ENCODE data around the gene NKX6-2. TPM values are rescaled to one million over a fixed set of nuclear protein-coding genes. Genes with fewer than 3 reads are reported as not detected.

Gene NKX6-2
- total RNA-seq, 1 donor from 2014 or later = not detected

DNA sequence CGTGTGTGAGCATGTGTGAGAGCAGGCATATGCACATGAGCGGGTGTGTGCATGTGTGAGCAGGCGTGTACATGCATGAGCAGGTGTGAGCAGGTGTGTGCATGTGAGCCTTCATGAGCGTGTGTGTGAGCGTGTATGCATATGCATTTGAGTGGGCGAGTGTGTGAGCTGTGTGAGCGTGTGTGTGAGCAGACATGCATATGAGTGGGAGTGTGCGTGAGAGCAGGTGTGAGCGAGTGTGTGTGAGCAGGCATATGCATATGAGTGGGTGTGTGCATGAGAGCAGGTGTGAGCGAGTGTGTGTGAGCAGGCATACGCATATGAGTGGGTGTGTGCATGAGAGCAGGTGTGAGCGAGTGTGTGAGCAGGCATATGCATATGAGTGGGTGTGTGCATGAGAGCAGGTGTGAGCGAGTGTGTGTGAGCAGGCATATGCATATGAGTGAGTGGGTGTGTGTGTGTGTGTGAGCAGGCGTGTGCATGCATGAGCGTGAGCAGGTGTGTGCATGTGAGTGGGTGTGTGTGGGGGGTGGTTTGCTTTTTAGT is 30.7 kb downstream of the NKX6-2 start:
- DNase-seq (ENCODE audit: low read depth in 2 of 2) = no peak

DNA sequence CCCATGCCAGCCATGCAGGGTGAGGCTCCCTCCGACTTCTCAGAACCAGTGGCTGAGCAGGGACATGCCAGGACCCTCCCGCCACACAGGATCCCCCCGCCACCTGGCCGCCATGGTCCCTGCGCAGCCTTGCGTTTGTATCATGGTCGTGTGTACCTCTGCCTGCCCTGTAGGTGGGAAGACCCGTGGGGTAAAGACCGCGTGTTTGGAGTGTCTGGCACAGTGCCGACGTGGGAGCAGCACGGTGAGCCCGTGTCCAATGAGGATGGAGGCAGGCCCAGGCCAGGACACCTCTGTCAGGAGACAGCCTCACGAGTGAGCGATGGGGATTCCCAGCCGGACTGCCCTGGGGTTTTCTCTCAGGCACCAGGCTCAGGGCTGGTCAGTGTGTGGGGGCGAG is 31.9 kb downstream of the NKX6-2 start:
- DNase-seq (ENCODE audit: low read depth in 2 of 2) = no peak

DNA sequence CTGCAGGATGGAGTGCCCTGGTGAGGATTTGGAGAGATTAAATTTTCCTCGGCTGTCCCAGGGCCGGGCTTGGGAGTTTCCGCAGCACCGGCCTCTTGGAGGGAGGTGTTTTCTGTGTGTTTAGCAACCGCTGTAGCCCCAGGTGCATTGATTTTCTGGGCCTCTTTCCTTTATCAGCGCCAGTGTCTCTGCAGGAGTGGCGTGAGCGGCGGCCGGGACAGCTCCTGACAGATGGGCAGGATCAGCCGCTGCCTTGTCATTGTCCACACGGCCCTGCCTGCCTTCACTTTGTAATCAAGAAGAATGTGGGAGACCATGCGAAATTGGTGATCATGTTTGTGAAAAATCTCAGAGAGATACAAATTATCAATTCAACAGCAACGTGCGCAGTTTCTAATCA is 32.4 kb downstream of the NKX6-2 start:
- DNase-seq (ENCODE audit: low read depth in 2 of 2) = no peak

DNA sequence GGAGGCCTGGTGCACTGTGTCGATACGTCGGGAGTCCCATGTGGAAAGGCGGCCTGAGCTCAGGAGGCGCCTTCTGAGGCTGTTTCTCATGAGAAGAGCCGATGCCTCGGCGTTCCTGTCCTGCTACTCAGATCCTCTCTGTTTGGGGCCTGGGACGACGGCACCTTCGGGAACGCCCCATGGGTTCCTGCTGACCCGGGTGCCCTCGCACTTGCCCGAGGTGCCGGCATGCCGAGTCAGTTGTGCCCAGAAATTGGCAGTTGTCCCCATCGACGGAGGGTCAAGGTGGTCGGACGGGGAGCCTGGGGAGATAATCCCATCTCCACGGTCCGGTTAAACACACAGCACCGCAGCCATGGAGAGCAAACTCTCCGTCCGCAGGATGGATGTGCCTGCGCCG is 33.0 kb downstream of the NKX6-2 start:
- DNase-seq (ENCODE audit: low read depth in 2 of 2) = no peak

DNA sequence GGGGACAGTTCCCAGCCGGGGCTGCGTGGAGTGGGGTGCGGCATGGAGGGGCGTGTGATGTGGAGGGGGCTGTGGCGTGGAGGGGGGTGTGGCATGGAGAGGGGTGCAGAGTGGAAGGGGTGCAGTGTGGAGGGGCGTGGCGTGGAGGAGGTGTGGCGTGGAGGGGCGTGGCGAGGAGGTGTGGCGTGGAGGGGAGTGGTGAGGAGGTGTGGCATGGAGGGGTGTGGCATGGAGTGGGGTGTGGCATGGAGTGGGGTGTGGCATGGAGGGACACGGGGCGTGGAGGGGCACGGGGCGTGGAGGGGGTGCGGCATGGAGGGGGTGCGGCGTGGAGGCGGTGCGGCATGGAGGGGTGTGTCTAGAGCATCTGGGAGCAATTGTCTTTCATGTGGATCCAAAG is 33.6 kb downstream of the NKX6-2 start:
- no peak for DNase-seq (ENCODE audit: low read depth in 2 of 2)

DNA sequence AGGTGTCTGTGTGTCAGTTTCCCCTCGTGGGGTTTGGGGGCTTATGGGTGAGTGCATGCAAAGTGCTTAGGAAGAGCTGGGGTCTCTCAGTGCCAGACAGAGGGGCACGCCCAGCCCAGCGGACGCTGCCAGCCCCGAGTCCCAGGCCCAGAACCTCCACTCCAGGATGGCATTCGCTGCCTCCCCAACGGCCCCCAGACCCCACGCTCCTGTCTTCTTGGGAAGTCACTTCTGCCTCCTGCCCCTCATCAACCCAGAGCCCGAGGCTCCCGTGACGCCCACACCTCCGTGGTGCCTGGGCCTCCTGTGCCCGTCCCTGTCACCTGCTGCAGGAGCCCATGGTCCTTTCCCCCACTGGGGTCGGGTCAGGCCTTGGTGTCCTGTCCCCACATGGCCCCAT is 35.0 kb downstream of the NKX6-2 start:
- DNase-seq (ENCODE audit: low read depth in 2 of 2) = no peak

DNA sequence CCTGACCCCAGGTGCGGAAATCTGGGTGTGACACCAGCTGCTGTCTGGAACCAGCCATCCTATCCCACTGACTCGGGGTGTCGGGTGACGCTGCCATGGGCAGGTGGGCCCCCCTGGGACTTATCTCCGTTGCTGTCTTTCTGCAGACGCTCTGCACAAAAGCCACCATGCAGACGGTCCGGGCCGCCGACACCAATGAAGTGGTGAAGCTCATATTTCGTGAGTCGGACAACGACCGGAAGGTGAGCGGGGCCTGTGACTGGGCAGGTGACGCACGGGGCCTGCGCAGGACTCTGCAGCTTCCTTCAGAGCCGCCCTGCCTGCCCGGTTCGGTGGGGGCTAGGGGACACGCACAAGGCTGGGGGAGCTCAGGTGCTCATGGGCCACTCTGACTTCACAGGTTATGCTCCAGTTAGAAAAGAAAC is 36.6 kb downstream of the NKX6-2 start:
- DNase-seq (ENCODE audit: low read depth in 2 of 2) = no peak

DNA sequence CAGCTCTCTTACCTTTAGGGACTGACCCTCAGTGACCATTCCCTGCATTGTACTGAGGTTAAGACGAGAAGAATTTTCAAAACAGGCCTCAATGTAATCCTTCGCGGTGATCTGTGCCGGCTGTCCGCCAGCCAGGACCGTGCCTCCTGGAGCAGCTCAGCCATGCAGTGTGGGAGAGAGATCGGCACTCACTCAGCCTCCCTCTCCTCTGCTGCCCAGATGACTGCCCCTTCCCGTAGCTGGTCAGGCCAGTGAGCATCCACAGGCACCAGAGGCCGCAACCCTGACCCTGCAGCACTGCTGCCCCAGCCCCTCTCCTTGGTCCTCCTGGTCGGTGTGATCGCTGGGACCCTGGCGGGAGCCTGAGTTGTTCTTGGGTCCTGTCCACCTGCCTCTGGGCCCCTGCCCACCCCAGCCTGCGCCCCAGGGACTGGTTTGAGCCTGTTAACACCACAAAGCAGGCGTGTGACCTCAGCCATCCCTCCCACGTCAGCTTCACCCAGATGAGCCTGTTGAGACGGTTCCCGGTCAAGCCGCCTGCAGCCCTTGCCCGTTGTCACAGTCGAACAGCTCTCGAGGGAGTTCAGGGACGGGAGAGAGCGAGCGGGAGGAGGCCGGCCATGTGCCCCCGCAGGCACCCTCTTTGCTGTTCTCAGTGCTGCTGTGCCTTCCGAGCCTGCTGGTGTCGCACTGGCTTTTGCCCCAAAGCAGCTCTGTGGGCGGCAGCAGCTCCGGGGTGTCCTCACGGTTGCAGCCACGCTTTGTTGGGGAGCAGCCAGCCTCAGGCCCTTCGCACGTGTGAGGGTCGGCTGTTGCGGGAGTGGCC is 37.2 kb downstream of the NKX6-2 start:
- no peak for DNase-seq (ENCODE audit: low read depth in 2 of 2)

DNA sequence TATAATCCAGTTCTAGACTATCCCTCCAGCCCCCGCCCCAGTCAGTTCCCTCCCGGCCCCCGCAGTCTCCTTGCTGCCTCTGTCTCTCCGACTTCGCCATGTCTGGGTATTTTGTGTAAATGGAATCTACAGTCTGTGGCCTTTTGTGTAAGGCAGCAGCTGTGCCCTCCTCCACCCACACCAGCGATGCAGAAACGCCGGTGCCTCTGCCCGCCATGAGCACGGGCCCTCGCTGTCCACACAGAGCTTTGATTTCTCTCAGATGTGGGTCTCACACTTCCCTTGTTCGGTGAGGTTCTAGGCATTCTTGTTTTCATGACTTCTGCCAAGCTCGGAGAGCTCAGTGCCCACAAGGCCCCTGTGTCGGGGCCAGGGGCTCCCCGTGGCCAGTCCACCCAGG is 37.8 kb downstream of the NKX6-2 start:
- no peak for DNase-seq (ENCODE audit: low read depth in 2 of 2)

DNA sequence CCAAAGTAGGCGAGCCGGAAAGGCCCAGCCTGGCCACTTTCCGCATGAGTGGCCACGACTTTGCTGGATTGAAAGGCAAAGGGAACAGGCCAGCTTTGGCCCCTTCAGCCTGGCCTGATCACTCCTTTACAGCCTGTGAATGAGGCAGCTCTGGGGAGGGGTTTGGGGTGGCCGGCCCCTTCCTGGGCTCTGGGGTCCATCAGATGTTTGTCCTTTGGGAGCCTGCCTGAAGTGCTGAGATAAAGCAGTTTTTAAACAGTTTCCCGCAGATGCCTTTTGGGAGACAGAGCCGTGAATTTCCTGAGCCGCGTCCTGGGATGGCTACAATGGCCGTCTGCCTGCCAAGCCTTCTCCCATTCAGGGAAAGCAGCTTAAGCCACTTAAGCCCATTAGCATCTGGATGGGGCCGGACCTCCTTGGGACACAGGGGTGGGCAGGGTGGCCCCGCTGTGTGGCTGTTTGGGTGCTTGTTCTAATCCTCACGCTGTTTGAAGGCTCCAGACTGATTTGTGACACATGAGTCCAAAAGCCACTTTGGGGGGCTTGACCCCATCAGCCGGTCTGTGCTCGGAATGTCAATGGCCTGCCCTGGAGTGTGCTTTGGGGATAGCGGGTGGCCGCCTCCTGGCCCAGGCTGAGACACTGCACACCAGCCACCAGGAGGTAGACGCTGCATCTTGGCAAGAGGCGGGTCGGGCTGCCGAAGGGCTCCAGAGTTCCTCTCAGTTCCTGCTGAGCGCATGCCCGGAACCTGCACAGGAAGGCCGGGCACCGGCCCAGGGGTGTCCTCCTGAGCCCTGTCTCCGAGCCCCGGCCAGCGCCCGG is 38.9 kb downstream of the NKX6-2 start:
- DNase-seq (ENCODE audit: low read depth in 2 of 2) = no peak

DNA sequence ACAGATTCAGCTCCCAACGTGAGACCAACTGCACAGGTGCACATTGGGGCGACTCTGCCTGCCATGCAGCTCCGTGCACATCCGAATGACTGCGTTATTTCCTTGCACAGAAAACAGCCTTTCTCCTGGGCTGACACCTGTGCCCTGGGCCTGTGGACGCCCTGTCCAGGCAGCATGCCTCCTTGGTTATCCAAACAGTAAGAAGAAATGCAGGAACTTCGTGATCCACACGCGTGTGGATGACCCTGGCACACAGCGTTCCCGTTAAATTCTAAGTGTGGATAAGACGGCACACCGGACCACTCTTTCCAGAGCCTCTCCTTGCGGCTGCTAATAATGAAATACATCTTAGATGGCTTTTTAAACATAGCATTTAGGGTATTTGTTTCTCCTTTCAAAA is 39.6 kb downstream of the NKX6-2 start:
- no peak for DNase-seq (ENCODE audit: low read depth in 2 of 2)

DNA sequence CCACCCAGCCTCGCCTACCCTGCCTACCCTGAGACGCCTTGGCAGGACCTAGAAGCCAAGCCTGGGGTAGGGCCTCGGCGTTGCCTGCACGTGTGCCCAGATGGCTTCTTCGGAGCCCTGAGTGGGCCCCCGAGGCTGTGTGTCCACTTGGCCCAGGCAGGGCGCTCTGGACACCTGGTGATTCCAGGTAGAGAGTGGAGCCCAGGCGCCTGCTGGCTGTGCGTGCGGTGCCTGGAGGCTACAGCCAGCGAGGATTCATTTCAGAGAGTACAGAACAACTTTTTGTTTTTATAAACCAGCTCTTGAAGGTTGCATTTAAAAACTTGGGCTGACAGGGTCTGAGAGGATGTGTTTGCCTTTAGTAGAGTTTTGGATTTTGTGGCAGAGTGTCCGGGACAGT is 40.0 kb downstream of the NKX6-2 start:
- no peak for DNase-seq (ENCODE audit: low read depth in 2 of 2)

DNA sequence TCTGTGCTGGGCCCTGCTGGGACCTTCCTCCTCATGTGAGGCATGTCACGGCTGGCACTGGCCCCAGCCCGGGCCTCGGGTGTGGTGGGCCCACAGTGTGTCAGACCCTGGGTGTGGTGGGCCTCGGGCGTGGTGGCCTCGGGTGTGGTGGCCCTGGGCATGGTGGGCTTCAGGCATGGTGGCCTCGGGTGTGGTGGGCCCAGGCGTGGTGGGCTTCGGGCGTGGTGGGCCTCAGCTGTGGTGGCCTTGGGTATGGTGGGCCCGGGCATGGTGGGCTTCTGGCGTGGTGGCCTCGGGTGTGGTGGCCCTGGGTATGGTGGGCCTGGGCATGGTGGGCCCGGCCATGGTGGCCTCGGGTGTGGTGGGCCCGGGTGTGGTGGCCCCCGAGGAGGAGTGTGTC is 40.4 kb downstream of the NKX6-2 start:
- no peak for DNase-seq (ENCODE audit: low read depth in 2 of 2)

DNA sequence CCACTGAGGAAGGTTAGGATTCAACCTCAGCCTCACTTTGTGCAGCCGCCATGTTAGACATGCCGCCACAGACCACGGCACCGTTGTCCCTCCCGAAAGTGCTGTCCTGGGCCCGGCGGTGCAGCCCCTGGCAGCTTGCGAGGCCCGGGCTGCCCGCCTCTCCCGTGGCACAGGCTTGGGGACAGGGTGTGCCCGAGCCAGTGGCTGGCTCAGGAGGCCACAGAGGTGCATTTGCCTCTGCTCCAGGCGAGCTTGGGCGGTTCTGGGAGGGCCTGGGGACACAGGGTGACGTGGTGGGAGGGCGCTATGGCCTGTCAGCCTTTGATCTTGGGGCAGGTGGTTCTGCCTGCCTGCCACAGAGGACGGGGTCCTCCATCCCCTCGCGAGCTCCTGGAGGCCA is 41.1 kb downstream of the NKX6-2 start:
- DNase-seq (ENCODE audit: low read depth in 2 of 2) = no peak

DNA sequence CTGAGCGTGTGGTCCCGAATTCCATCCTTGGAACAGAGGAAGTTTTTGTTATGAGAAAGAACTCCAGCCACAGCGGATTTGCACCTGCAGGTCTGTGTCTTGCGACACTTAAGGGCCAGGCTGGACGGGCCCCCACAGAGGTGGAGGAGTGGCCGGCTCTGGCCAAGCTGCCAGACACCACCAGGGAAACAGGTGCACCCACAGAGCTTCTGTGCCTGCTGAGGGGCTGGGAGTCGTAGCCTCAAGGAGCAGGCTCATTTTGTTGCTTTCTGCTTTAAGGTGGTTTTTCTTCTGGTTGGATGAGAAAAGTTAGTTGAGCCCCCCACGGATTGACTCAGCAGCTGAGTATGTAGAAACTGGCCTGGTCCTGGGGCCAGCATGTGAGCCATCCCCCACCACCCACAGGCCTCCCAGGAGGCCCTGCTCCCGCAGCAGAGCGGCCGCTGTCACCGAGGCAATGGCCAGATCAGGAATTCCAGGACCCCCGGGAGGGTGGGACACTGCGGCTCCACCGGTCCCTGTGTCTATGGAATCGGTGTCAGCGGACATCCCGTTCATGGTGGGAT is 41.9 kb downstream of the NKX6-2 start:
- DNase-seq (ENCODE audit: low read depth in 2 of 2) = no peak

DNA sequence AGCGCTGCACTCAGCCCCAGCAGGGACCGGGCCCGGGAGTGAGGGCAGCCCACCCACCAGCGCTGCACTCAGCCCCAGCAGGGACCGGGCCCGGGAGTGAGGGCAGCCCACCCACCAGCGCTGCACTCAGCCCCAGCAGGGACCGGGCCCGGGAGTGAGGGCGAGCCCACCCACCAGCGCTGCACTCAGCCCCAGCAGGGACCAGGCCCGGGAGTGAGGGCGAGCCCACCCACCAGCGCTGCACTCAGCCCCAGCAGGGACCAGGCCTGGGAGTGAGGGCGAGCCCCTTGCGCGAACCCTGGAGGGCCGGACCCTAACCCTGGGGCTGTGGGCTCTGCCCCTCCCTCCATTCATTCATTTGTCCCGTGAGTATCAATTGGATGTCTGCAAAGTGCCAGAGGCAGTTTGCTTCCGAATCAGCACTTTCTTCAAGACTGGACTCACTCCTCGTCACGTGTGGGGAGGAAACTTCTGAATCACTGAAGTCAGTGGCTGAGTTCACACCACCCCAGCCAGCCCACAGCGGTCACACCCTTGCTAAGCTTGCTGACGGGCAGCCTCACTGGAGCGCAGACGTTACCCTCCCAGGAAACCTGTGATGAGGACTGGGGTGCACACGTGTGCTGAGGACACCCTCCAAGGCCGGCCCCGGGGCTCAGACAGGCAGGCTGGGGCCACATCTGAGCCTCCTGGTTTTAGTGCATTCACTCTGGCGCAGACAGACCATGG is 42.6 kb downstream of the NKX6-2 start:
- peak in 1 of 2 donors; percentile 43 for DNase-seq (ENCODE audit: low read depth in 2 of 2)

DNA sequence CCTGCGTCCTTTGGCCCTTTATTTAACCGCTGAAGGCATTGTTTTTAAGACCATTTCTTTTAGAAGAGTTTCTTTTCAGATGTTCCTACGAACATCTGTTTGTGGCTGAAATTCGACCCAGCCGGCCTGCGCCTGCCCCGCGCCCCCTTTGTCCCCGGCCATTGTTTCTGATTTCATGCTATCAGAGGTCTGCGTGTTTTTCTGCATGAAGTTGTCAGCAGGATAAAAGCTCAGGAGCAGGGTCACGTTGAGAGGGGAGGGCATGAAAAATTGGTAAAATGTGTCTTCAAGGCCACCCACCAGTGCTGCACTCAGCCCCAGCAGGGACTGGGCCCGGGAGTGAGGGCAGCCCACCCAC is 43.1 kb downstream of the NKX6-2 start:
- DNase-seq (ENCODE audit: low read depth in 2 of 2) = no peak

DNA sequence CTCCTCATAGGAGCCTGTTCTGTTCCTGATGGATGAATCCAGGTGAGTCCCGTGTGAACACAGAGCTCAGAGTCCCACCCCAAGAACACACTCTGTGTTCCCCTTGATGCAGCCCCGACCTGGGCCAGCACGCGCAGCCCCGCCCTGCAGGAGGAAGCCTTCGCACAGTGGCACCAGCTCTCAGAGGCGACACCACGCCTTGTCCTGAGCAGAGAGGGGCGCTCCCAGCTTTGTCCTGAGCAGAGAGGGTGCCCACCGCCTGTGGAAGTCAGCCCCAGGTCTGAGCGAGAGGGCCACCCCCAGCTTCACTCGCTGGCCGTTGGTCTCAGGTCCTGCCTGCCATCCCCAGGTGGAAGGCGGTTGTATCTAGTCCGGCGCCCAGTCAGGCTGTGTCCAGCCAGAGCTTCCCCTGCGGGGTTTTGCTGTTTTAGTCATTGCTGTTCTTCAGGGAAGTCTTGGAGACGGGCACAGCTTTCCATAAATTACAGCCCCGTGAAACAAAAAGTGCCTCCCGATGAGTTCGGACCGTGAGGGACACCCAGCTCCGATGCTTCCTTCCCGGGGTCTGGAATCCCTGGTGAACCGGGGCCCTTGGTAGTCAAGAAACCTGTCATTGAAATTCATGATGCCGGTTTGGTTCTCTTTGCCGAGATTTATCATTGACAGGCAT is 43.6 kb downstream of the NKX6-2 start:
- DNase-seq (ENCODE audit: low read depth in 2 of 2) = no peak

DNA sequence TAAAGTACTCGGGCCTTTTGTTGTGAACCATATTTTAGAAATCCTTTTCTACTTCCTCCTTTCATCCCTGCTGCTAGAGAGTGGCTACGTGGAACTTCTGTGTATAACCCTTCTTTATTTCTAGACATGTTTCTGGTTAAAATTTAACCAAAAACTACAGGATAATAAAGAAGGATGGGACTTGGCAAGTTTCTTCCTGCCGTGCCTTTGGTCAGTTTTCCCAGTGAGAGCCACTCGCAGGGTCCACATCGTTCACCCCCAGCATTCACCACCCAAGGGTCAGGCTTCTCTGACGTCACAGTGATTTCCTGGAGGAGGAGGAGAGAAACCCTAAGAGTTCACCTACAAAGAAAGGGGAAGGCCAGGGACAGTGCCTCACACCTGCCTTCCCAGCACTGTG is 45.4 kb downstream of the NKX6-2 start:
- DNase-seq (ENCODE audit: low read depth in 2 of 2) = no peak

DNA sequence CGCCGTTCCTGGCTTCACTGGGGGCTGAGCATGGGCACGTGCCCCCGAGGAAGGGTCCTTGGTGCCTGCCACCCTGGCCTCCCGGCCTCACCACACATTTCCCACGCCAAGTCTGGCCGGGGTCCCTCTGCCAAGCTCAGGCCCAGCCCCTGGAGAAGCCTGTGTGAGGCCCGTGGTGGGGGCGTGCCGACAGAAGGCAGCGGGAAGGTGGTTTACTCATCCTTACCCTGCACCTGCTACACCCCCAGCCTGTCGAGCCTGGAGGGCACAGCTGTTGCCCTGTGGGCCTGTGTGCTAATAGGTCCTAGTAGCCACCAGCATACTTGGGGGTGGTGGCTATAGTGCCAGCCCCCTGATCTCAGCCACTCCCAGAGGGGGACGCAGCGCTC is 46.7 kb downstream of the NKX6-2 start:
- DNase-seq (ENCODE audit: low read depth in 2 of 2) = no peak

Data from lung microvascular endothelial cell (primary cell).